Liver (tissue), 9 donors: ENCODE results near the gene B3GAT1. TPM values are rescaled to one million over a fixed set of nuclear protein-coding genes. Genes with fewer than 3 reads are reported as not detected.

Experiments used
- DNase-seq: peaks from one replicate; pipeline ENCODE4 v3.0.0-alpha.2; 2017; ENCODE audit warnings: low spot score
- H3K27ac ChIP-seq, 2 donors: one replicate each; pipeline ENCODE4 v1.7.0; 2013; ENCODE audit warnings: inconsistent platforms in 2 of 2, low read length in 2 of 2, control low read depth in 1 of 2, low read depth in 1 of 2, mild to moderate bottlenecking in 1 of 2
- H3K27me3 ChIP-seq, 4 donors: one replicate each; pipeline versions ENCODE4 v1.6.1 to v1.7.0; 2013; ENCODE audit warnings: low read length in 3 of 4, inconsistent platforms in 1 of 4, mild to moderate bottlenecking in 1 of 4, moderate library complexity in 1 of 4; ENCODE audit not compliant: control insufficient read depth in 4 of 4, insufficient read depth in 4 of 4
- H3K36me3 ChIP-seq, 4 donors: one replicate each; pipeline versions ENCODE4 v1.6.1 to v1.7.0; 2013; ENCODE audit warnings: low read length in 3 of 4, mild to moderate bottlenecking in 3 of 4, low read depth in 1 of 4, moderate library complexity in 1 of 4; ENCODE audit not compliant: control insufficient read depth in 4 of 4, insufficient read depth in 3 of 4
- H3K4me1 ChIP-seq, 4 donors: one replicate each; pipeline versions ENCODE4 v1.6.1 to v1.7.0; 2013; ENCODE audit warnings: low read length in 3 of 4, mild to moderate bottlenecking in 3 of 4, moderate library complexity in 1 of 4; ENCODE audit not compliant: control insufficient read depth in 4 of 4, insufficient read depth in 4 of 4
- H3K4me3 ChIP-seq, 3 donors: one replicate each; pipeline versions ENCODE4 v1.6.1 to v1.7.0; 2013; ENCODE audit warnings: low read length in 3 of 3, control low read depth in 1 of 3, low read depth in 1 of 3, mild to moderate bottlenecking in 1 of 3
- H3K9ac ChIP-seq, 2 donors: one replicate each; pipeline ENCODE4 v1.7.0; 2013; ENCODE audit warnings: low read length in 2 of 2, mild to moderate bottlenecking in 2 of 2, moderate library complexity in 2 of 2, control low read depth in 1 of 2, low read depth in 1 of 2
- H3K9me3 ChIP-seq, 4 donors: one replicate each; pipeline versions ENCODE4 v1.6.1 to v1.7.0; 2013; ENCODE audit warnings: low read length in 3 of 4; ENCODE audit not compliant: control insufficient read depth in 4 of 4
- ATF3 ChIP-seq: IDR thresholded peaks from 2 replicates; pipeline ENCODE4 v1.6.1; 2016; ENCODE audit warnings: antibody characterized with exemption
- CTCF ChIP-seq: fragments of 150-350 bp; IDR thresholded peaks from 2 replicates; pipeline ENCODE4 v1.5.1; 2017; ENCODE audit warnings: improper control_type of control experiment, low read depth, low read length; ENCODE audit not compliant: missing input control
- EGR1 ChIP-seq, 2 donors: IDR thresholded peaks; 2 replicates each; pipeline ENCODE4 v1.6.1; 2016 to 2018; ENCODE audit warnings: antibody characterized with exemption in 2 of 2, low read depth in 2 of 2
- FOXA1 ChIP-seq: IDR thresholded peaks from 2 replicates; pipeline ENCODE4 v1.6.1; 2016; ENCODE audit warnings: antibody characterized with exemption
- FOXA2 ChIP-seq: IDR thresholded peaks from 2 replicates; pipeline ENCODE4 v1.6.1; 2016; ENCODE audit warnings: antibody characterized with exemption
- GABPA ChIP-seq, 2 donors: IDR thresholded peaks in 1 of 2; conservative IDR thresholded peaks in 1 of 2; 2 replicates each; pipeline ENCODE4 v1.6.1; 2016; ENCODE audit warnings: antibody characterized with exemption in 2 of 2, mild to moderate bottlenecking in 1 of 2, moderate library complexity in 1 of 2
- HNF4A ChIP-seq, 2 donors: conservative IDR thresholded peaks; 2 replicates each; pipeline ENCODE4 v1.6.1; 2016; ENCODE audit warnings: antibody characterized with exemption in 2 of 2, mild to moderate bottlenecking in 2 of 2
- HNF4G ChIP-seq: IDR thresholded peaks from 2 replicates; pipeline ENCODE4 v1.6.1; 2016; ENCODE audit warnings: antibody characterized with exemption
- JUND ChIP-seq, 2 donors: IDR thresholded peaks; 2 replicates each; pipeline ENCODE4 v1.6.1; 2016; ENCODE audit warnings: antibody characterized with exemption in 2 of 2
- MAX ChIP-seq: IDR thresholded peaks from 2 replicates; pipeline ENCODE4 v1.6.1; 2016; ENCODE audit warnings: antibody characterized with exemption
- NR2F2 ChIP-seq: IDR thresholded peaks from 2 replicates; pipeline ENCODE4 v1.6.1; 2016; ENCODE audit warnings: antibody characterized with exemption
- RAD21 ChIP-seq, 2 donors: IDR thresholded peaks; 2 replicates each; pipeline ENCODE4 v1.6.1; 2016; ENCODE audit warnings: antibody characterized with exemption in 2 of 2, mild to moderate bottlenecking in 2 of 2
- REST ChIP-seq: IDR thresholded peaks from 2 replicates; pipeline ENCODE4 v1.6.1; 2016; ENCODE audit warnings: antibody characterized with exemption, mild to moderate bottlenecking
- RXRA ChIP-seq, 2 donors: IDR thresholded peaks; 2 replicates each; pipeline ENCODE4 v1.6.1; 2017 to 2018; ENCODE audit warnings: antibody characterized with exemption in 2 of 2, mild to moderate bottlenecking in 1 of 2
- SP1 ChIP-seq: IDR thresholded peaks from 2 replicates; pipeline ENCODE4 v1.6.1; 2018; ENCODE audit warnings: antibody characterized with exemption, mild to moderate bottlenecking
- TAF1 ChIP-seq: conservative IDR thresholded peaks from 2 replicates; pipeline ENCODE4 v1.6.1; 2016; ENCODE audit warnings: antibody characterized with exemption, mild to moderate bottlenecking
- YY1 ChIP-seq: IDR thresholded peaks from 2 replicates; pipeline ENCODE4 v1.6.1; 2016; ENCODE audit warnings: antibody characterized with exemption, mild to moderate bottlenecking
- ZBTB33 ChIP-seq: IDR thresholded peaks from 2 replicates; pipeline ENCODE4 v1.6.1; 2016; ENCODE audit warnings: antibody characterized with exemption
- WGBS: extraction: QIAGEN DNeasy Blood & Tissue Kit; methylation state at CpG from one replicate; pipeline ENCODE4 v1.1.7; 2013; 5-methylcytosine and 5-hydroxymethylcytosine counted together
- polyA plus RNA-seq, 2 donors: library from polyadenylated mRNA; stranded (reverse) in 1 of 2; unstranded in 1 of 2; fragments of 200-250 nt in 1 of 2; fragments of >200 nt in 1 of 2; fragmentation: Nextera tagmentation in 1 of 2; extraction: Ambion mirVana in 1 of 2; gene quantifications; one replicate each; pipeline versions ENCODE4 v1.2.1 to v1.2.3, GENCODE V29; 2013 to 2015
- total RNA-seq, 2 donors: library from RNA; depleted of rRNA; stranded (reverse); fragments of >200 nt; gene quantifications; one replicate each; pipeline ENCODE4 v1.2.3, GENCODE V29; 2014
- donor health status: healthy.
- donor health status: healthy.
- donor health status: healthy.
- donor health status: healthy.
- donor health status: healthy.

Gene B3GAT1
- total and polyA plus RNA-seq, 4 donors = 0.13 to 6.6 (median 0.25) TPM; not detected in 1

GRCh38 chr11:134376150-134376921 lies 35.7 kb downstream of the B3GAT1 start:
- Histone ChIP-seq H3K9me3 (no peaks in the 10 kb centered on the region), H3K4me3 (no peak overlapping the region), H3K27me3 (no peaks in the 10 kb centered on the region), H3K27ac (no peak overlapping the region), H3K36me3 (no peaks in the 10 kb centered on the region), H3K9ac (no peak overlapping the region), H3K4me1 (no peaks in the 10 kb centered on the region)
- WGBS = 85% methylated on average over 18 of the region's 18 CpGs
- DNase-seq = no peak
- TF ChIP-seq FOXA2 (no peak), REST (no peak), YY1 (no peak), HNF4G (no peak), ZBTB33 (no peak), ATF3 (no peak), SP1 (no peak), CTCF (no peak), RAD21 (IDR thresholded peaks at IDR 0.05) (no peak), RXRA (IDR thresholded peaks at IDR 0.05) (no peak), HNF4A (conservative IDR thresholded peaks at IDR 0.05) (no peak), NR2F2 (no peak), EGR1 (IDR thresholded peaks at IDR 0.05; ENCODE audit: low read depth in 2 of 2) (no peak), MAX (no peak), TAF1 (no peak), JUND (IDR thresholded peaks at IDR 0.05) (no peak), FOXA1 (no peak), GABPA (IDR thresholded peaks at IDR 0.05 in 1 of 2, conservative IDR thresholded peaks at IDR 0.05 in 1 of 2) (no peak)
